Transverse colon (tissue), 4 donors: Measurements from ENCODE around the gene TMEM238.
"Not testable (repeated sequence)": the region's sequence is repeated elsewhere in the genome, so short reads cannot be mapped to it uniquely, and the experiment has no call there.

ENCODE experiments used
- CTCF ChIP-seq, 5 experiments: fragments of 200-600 bp in 3 of 5; fragments of 450-650 bp in 2 of 5; sonication (generic) in 3 of 5; IDR thresholded peaks; 1 replicate in 2 of 5; 2 replicates in 3 of 5; pipeline ENCODE4 v1.5.1; 2016 to 2017; ENCODE audit warnings: antibody characterized with exemption in 5 of 5, inconsistent platforms in 3 of 5, mild to moderate bottlenecking in 2 of 5, moderate library complexity in 1 of 5
- EP300 ChIP-seq: sonication (generic); formaldehyde crosslinking; IDR thresholded peaks from one replicate; pipeline ENCODE4 v1.6.1; 2017; ENCODE audit warnings: antibody characterized with exemption, low read depth
- POLR2A ChIP-seq: fragments of 450-650 bp; IDR thresholded peaks from one replicate; pipeline ENCODE4 v1.6.1; 2016; ENCODE audit warnings: antibody characterized with exemption, mild to moderate bottlenecking, moderate library complexity
- POLR2AphosphoS5 ChIP-seq, 3 donors: sonication (generic); formaldehyde crosslinking; IDR thresholded peaks; one replicate each; pipeline ENCODE4 v1.6.1; 2016; ENCODE audit warnings: antibody characterized with exemption in 3 of 3

GRCh38 chr19:55409179-55409578 is 25.1 kb upstream of the TMEM238 start:
- not testable (repeated sequence) for TF ChIP-seq CTCF (IDR thresholded peaks at IDR 0.05); POLR2A; EP300; POLR2AphosphoS5 (IDR thresholded peaks at IDR 0.05)
